ENCODE results near the gene ATP6V0A4. TPM values are rescaled to one million over a fixed set of nuclear protein-coding genes. Genes with fewer than 3 reads are reported as not detected.

Gene ATP6V0A4
- polyA plus RNA-seq, 1 of the 3 experiments (the other 2 are of a cell fraction): not detected

DNA sequence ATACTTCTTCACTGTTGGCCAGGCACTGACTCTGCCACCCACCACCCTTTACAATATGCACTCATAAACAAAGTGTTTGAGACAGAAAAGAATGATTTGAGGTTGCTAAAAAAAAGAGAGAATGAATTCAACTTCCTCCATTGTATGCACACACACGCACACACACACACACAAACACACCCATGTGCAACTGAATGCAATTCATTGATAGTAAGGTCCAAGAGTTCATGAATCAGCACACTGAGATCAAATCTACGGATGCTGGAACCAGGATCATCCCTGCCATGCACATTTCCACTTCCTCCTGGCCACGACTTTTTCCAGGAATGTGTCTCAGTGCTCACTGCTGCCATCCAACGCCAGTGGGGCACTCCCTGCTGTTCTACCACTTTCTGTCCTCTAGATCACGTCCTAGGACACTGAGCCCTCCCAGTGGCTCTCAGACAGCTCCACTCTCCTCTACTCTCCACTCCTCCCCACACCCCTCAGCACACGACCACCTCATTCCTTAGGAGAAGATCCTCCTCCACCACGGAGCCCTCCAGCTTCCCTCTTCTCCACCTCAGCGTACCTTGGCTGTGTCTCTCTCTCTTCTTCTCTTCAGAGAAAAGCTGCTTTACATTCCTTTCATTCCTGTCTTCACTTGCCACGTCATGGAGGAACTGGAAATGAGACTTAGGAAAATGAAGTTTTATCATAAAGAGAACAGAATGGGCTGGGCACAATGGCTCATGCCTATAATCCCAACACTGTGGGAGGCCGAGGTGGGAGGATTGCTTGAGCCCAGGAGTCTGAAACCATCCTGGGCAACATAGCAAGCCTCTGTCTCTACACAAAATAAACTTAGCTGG lies 12.2 kb downstream of the ATP6V0A4 start:
- CTCF ChIA-PET: no interaction called here
- Histone ChIP-seq H3K9me2 (no peaks in the 10 kb centered on the region), H3K36me3 (replicated peaks in 1 of 2; ENCODE audit: control insufficient read depth in 1 of 2, insufficient read depth in 2 of 2, low read length in 1 of 2) (no peaks in the 10 kb centered on the region), H3K79me2 (ENCODE audit: insufficient read depth) (no peaks in the 10 kb centered on the region), H3K4me3 (ENCODE audit: low read depth in 2 of 2, low read length in 1 of 2) (no peak overlapping the region; a peak in 1 of 4 replicates), H3K27me3 (ENCODE audit: insufficient read depth) (no peaks in the 10 kb centered on the region), H3K4me2 (peak overlapping the region; percentile 7; the same call in 1 of the 2 replicates), H2AFZ (ENCODE audit: low read depth) (no peak overlapping the region), H3K9ac (no peak overlapping the region), H3K27ac (ENCODE audit: low read depth in 2 of 2, low read length in 1 of 2) (no peak overlapping the region), H3K4me1 (ENCODE audit: control insufficient read depth in 1 of 2, insufficient read depth in 2 of 2, low read depth in 1 of 2, low read length in 1 of 2) (no peaks in the 10 kb centered on the region), H4K20me1 (ENCODE audit: insufficient read depth) (no peaks in the 10 kb centered on the region), H3K9me3 (0 out of 2 replicates have a peak, but pooled peaks cover 3% of the 10 kb centered on the region), H3F3A (replicated peaks; ENCODE audit: insufficient read depth) (no peaks in the 10 kb centered on the region)
- no peak for TF ChIP-seq RCOR1 (IDR thresholded peaks at IDR 0.05; ENCODE audit: low read length)
- TF ChIP-seq POLR2AphosphoS5 (IDR thresholded peaks at IDR 0.05; ENCODE audit: low read depth, low read length): no peak
- no peak for TF ChIP-seq NFIC (IDR thresholded peaks at IDR 0.05; ENCODE audit: borderline replicate concordance)
- TF ChIP-seq, protein P1, sequence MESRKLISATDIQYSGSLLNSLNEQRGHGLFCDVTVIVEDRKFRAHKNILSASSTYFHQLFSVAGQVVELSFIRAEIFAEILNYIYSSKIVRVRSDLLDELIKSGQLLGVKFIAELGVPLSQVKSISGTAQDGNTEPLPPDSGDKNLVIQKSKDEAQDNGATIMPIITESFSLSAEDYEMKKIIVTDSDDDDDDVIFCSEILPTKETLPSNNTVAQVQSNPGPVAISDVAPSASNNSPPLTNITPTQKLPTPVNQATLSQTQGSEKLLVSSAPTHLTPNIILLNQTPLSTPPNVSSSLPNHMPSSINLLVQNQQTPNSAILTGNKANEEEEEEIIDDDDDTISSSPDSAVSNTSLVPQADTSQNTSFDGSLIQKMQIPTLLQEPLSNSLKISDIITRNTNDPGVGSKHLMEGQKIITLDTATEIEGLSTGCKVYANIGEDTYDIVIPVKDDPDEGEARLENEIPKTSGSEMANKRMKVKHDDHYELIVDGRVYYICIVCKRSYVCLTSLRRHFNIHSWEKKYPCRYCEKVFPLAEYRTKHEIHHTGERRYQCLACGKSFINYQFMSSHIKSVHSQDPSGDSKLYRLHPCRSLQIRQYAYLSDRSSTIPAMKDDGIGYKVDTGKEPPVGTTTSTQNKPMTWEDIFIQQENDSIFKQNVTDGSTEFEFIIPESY (IDR thresholded peaks at IDR 0.05; ENCODE audit: borderline replicate concordance, low read depth): no peak
- no peak for TF ChIP-seq YY1 (IDR thresholded peaks at IDR 0.05; ENCODE audit: low read depth)
- no peak for TF ChIP-seq SMC3 (IDR thresholded peaks at IDR 0.05; ENCODE audit: low read depth, low read length)
- TF ChIP-seq, protein P2, sequence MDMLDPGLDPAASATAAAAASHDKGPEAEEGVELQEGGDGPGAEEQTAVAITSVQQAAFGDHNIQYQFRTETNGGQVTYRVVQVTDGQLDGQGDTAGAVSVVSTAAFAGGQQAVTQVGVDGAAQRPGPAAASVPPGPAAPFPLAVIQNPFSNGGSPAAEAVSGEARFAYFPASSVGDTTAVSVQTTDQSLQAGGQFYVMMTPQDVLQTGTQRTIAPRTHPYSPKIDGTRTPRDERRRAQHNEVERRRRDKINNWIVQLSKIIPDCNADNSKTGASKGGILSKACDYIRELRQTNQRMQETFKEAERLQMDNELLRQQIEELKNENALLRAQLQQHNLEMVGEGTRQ (IDR thresholded peaks at IDR 0.05; ENCODE audit: borderline replicate concordance, low read depth, low read length): no peak
- TF ChIP-seq, protein P3, sequence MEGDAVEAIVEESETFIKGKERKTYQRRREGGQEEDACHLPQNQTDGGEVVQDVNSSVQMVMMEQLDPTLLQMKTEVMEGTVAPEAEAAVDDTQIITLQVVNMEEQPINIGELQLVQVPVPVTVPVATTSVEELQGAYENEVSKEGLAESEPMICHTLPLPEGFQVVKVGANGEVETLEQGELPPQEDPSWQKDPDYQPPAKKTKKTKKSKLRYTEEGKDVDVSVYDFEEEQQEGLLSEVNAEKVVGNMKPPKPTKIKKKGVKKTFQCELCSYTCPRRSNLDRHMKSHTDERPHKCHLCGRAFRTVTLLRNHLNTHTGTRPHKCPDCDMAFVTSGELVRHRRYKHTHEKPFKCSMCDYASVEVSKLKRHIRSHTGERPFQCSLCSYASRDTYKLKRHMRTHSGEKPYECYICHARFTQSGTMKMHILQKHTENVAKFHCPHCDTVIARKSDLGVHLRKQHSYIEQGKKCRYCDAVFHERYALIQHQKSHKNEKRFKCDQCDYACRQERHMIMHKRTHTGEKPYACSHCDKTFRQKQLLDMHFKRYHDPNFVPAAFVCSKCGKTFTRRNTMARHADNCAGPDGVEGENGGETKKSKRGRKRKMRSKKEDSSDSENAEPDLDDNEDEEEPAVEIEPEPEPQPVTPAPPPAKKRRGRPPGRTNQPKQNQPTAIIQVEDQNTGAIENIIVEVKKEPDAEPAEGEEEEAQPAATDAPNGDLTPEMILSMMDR (IDR thresholded peaks at IDR 0.05): no peak; the same call in 1 of the 2 replicates
- TF ChIP-seq ELF1 (IDR thresholded peaks at IDR 0.05): no peak
- TF ChIP-seq, protein P4, sequence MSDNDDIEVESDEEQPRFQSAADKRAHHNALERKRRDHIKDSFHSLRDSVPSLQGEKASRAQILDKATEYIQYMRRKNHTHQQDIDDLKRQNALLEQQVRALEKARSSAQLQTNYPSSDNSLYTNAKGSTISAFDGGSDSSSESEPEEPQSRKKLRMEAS (IDR thresholded peaks at IDR 0.05; ENCODE audit: low read depth): no peak
- TF ChIP-seq JUND (IDR thresholded peaks at IDR 0.05): no peak
- TF ChIP-seq FOSL2 (IDR thresholded peaks at IDR 0.05; ENCODE audit: borderline replicate concordance, low read depth): no peak
- TF ChIP-seq GATA2 (CRISPR knock-in tag; IDR thresholded peaks at IDR 0.05): no peak
- no peak for TF ChIP-seq TEAD4 (IDR thresholded peaks at IDR 0.05; ENCODE audit: borderline replicate concordance, insufficient read depth)
- TF ChIP-seq, protein P5, sequence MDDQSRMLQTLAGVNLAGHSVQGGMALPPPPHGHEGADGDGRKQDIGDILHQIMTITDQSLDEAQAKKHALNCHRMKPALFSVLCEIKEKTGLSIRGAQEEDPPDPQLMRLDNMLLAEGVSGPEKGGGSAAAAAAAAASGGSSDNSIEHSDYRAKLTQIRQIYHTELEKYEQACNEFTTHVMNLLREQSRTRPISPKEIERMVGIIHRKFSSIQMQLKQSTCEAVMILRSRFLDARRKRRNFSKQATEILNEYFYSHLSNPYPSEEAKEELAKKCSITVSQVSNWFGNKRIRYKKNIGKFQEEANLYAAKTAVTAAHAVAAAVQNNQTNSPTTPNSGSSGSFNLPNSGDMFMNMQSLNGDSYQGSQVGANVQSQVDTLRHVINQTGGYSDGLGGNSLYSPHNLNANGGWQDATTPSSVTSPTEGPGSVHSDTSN (IDR thresholded peaks at IDR 0.05): no peak
- 17% methylated on average over 10 of the region's 10 CpGs for WGBS (ENCODE audit: low lambda C conversion rate)
- no peak for DNase-seq
- POLR2A ChIA-PET: no interaction called here
